Breast epithelium (tissue), 3 donors: Measurements from ENCODE around the gene MYO1D.

Experiments
- CTCF ChIP-seq, 3 donors: fragments of 450-650 bp; IDR thresholded peaks; one replicate each; pipeline ENCODE4 v1.5.1; 2016 to 2017; ENCODE audit warnings: antibody characterized with exemption in 3 of 3, mild to moderate bottlenecking in 3 of 3, moderate library complexity in 3 of 3
- POLR2A ChIP-seq: fragments of 450-650 bp; IDR thresholded peaks from one replicate; pipeline ENCODE4 v1.6.1; 2016; ENCODE audit warnings: antibody characterized with exemption, mild to moderate bottlenecking, moderate library complexity
- POLR2AphosphoS5 ChIP-seq, 3 donors: sonication (generic); formaldehyde crosslinking; IDR thresholded peaks; one replicate each; pipeline ENCODE4 v1.6.1; 2017; ENCODE audit warnings: antibody characterized with exemption in 3 of 3

DNA sequence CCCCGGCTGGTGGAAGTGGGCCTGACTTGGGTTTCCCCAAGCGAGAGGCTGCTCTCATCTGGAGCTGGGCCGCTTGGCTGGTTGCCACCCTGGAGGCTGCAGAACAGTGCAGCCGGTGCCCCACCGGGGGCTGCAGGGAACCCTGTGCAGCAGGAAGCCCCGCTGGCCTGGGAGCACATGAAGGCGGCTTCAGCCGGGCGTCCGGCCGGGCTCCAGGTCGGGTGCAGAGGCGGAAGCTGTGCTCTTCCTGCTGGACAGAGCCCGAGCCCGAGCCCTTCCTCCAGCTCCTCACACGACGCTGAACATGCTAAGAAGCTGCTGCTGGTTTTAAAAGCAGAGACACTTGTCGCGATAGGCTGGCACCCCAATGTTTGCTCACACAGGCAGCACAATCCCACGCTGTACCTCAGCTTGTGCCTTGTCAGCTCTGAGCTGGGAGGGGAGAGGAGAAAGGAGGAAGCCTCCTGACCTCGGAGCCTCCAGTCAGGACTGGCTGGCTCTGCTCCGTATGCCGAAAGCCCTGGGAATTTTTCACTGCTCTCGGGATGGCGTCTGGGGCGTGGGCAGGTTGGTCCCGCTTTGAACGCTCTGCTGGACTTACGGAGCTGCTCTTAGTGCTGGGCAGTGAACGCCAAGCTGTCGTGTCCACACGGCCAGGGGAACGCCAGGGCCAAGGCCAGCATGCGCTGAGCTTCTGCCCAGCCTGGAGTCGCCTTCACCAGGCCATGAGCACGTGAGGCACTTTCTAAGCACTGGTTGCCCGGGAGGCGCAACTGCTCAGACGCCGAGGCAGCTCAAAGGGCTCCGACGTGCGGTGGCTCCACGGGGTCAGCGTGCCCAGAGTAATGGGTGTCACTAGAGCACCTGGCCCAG is 381.3 kb downstream of the MYO1D start:
- no peak for TF ChIP-seq CTCF (IDR thresholded peaks at IDR 0.05)
- no peak for TF ChIP-seq POLR2A
- no peak for TF ChIP-seq POLR2AphosphoS5 (IDR thresholded peaks at IDR 0.05)
